Ovary (tissue), 3 donors: ENCODE results near the gene NUP50.

Experiments
- CTCF ChIP-seq, 3 donors: fragments of 450-650 bp in 2 of 3; fragments of 200-600 bp in 1 of 3; IDR thresholded peaks; one replicate each; pipeline versions ENCODE4 v1.5.1 to v1.8.0; 2016 to 2022; ENCODE audit warnings: antibody characterized with exemption in 3 of 3, mild to moderate bottlenecking in 1 of 3
- EP300 ChIP-seq: sonication (generic); formaldehyde crosslinking; IDR thresholded peaks from one replicate; pipeline ENCODE4 v1.6.1; 2017; ENCODE audit warnings: antibody characterized with exemption
- POLR2A ChIP-seq: fragments of 450-650 bp; IDR thresholded peaks from one replicate; pipeline ENCODE4 v1.6.1; 2017; ENCODE audit warnings: antibody characterized with exemption, mild to moderate bottlenecking, moderate library complexity
- donor health status: DM: no; HTN: no; CAD: no.

GRCh38 chr22:45163099-45163450 is 650 bp upstream of the NUP50 start:
- TF ChIP-seq EP300 (no peak), POLR2A (no peak), CTCF (IDR thresholded peaks at IDR 0.05) (no peak)
